HFFc6 (cell line): ENCODE data around the gene PTPN22. TPM values are rescaled to one million over a fixed set of nuclear protein-coding genes. Genes with fewer than 3 reads are reported as not detected.

Source experiments
- DNase-seq: peaks from one replicate; pipeline ENCODE4 v3.0.0-alpha.2; 2018
- H3K27ac Mint-ChIP-seq: 2 replicates; pipeline ENCODE4 v1.8.0; 2020; ENCODE audit warnings: mild to moderate bottlenecking, mixed read lengths
- H3K27me3 Mint-ChIP-seq: 2 replicates; pipeline ENCODE4 v1.8.0; 2021; ENCODE audit warnings: mild to moderate bottlenecking, moderate library complexity, mixed read lengths; ENCODE audit not compliant: insufficient read depth
- H3K36me3 Mint-ChIP-seq: 2 replicates; pipeline ENCODE4 v1.8.0; 2021; ENCODE audit warnings: low read depth, mixed read lengths
- H3K4me1 Mint-ChIP-seq: 2 replicates; pipeline ENCODE4 v1.8.0; 2020; ENCODE audit warnings: low read depth, mixed read lengths
- H3K4me3 Mint-ChIP-seq: 2 replicates; pipeline ENCODE4 v1.8.0; 2020; ENCODE audit warnings: mild to moderate bottlenecking, moderate library complexity, mixed read lengths
- H3K9me3 Mint-ChIP-seq: 2 replicates; pipeline ENCODE4 v1.8.0; 2020; ENCODE audit warnings: mild to moderate bottlenecking, mixed read lengths
- CTCF ChIP-seq: fragments of 200-600 bp; sonication (generic); IDR thresholded peaks from 2 replicates; pipeline ENCODE4 v1.5.0; 2021; ENCODE audit warnings: antibody characterized with exemption, mild to moderate bottlenecking
- total RNA-seq, 6 experiments: library from RNA; stranded (reverse); fragmentation: NEBNext Ultra II Directional; extraction: Animal tissue kit (Norgen Biotek cat#: 25700); gene quantifications; 2 replicates in 1 of 6; 3 replicates in 5 of 6; pipeline ENCODE4 v1.2.3, GENCODE V29; 2021

Gene PTPN22
- total RNA-seq, 6 experiments from 2014 or later: 0.71 to 1.3 (median 1.0) TPM

- Mint-ChIP-seq H3K9me3 (no peaks in the 10 kb centered on the region), H3K27ac (no peak overlapping the region; the same call in 1 of the 2 replicates)
- DNase-seq: peak; percentile 18
Measured at GRCh38 chr1:113874012-113874879, 2.7 kb upstream of the PTPN22 start.

DNA sequence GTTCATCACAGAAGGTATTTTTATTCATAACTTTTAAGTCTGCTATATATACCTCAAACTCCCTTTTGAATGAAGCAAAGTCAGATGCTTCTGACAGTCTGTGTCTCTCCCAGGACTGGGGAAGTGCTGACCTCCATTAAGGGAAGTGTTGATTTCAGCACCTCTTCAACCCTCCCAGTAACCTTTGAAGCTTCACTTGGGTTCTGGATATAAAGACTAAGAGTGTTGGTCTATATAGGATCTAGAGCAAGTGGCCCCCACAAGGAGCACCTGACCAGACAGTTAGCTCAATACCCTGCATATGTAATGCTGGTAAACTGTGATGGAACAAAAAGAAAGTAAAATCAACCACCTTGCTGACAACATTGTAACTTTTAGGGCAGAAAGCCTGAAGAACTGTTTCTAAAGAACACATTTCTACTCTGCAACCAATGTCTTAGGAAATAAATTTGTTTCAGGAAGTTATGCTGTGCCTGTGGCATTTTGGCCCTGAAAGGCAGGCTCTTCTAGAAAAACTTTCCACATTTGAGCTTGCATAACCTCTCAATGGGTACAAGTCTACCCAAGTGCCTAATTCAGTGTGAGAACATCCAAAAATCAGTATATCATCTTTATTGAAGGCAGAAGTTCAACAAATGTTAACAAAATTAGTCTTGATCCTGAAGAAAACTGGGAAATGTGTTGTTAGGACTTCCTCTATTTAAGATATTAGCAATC is 865 bp upstream of the PTPN22 start:
- H3K4me3 Mint-ChIP-seq: 0 out of 2 replicates have a peak overlapping the region, but pooled peaks have one; percentile 18
- H3K4me1 Mint-ChIP-seq: peaks cover 63% of the 10 kb centered on the region
- no peaks in the 10 kb centered on the region for H3K9me3 Mint-ChIP-seq
- 0 out of 2 replicates have a peak, but pooled peaks cover 4% of the 10 kb centered on the region for H3K27me3 Mint-ChIP-seq
- TF ChIP-seq CTCF: no peak
- peak overlapping the region; percentile 72 for H3K27ac Mint-ChIP-seq
- DNase-seq: no peak
- H3K36me3 Mint-ChIP-seq: no peaks in the 10 kb centered on the region

More at GRCh38 chr1:113874012-113874879, 2.7 kb upstream of the PTPN22 start:
- peak; percentile 50 for TF ChIP-seq CTCF
- no peak overlapping the region for H3K4me3 Mint-ChIP-seq
- no peaks in the 10 kb centered on the region for H3K36me3 Mint-ChIP-seq
- peaks cover 44% of the 10 kb centered on the region for H3K4me1 Mint-ChIP-seq
- H3K27me3 Mint-ChIP-seq: no peaks in the 10 kb centered on the region

GRCh38 chr1:113870778-113871177 is 734 bp downstream of the PTPN22 start:
- no peak for DNase-seq
- H3K27ac Mint-ChIP-seq: no peak overlapping the region

GRCh38 chr1:113868387-113869083 is 3.0 kb downstream of the PTPN22 start:
- Mint-ChIP-seq H3K4me1 (peaks cover 53% of the 10 kb centered on the region), H3K27me3 (0 out of 2 replicates have a peak, but pooled peaks cover 4% of the 10 kb centered on the region), H3K4me3 (0 out of 2 replicates have a peak overlapping the region, but pooled peaks have one; percentile 1), H3K27ac (peak overlapping the region; percentile 88), H3K36me3 (no peaks in the 10 kb centered on the region), H3K9me3 (no peaks in the 10 kb centered on the region)
- peak; percentile 67 for DNase-seq
- TF ChIP-seq CTCF: no peak

More at GRCh38 chr1:113870778-113871177, 734 bp downstream of the PTPN22 start:
- H3K9me3 Mint-ChIP-seq: no peaks in the 10 kb centered on the region
- 0 out of 2 replicates have a peak, but pooled peaks cover 4% of the 10 kb centered on the region for H3K27me3 Mint-ChIP-seq
- no peak for TF ChIP-seq CTCF
- peaks cover 64% of the 10 kb centered on the region for H3K4me1 Mint-ChIP-seq
- no peak overlapping the region for H3K4me3 Mint-ChIP-seq
- H3K36me3 Mint-ChIP-seq: no peaks in the 10 kb centered on the region

- no peak for TF ChIP-seq CTCF
- H3K9me3 Mint-ChIP-seq: no peaks in the 10 kb centered on the region
- H3K27me3 Mint-ChIP-seq: peaks cover 4% of the 10 kb centered on the region; the same call in 1 of the 2 replicates
- no peak overlapping the region for H3K4me3 Mint-ChIP-seq
- DNase-seq: no peak
- H3K36me3 Mint-ChIP-seq: no peaks in the 10 kb centered on the region
- H3K27ac Mint-ChIP-seq: peak overlapping the region; percentile 90
- H3K4me1 Mint-ChIP-seq: peaks cover 43% of the 10 kb centered on the region
Measured at GRCh38 chr1:113861641-113862040, 9.9 kb downstream of the PTPN22 start.
